HEK293 (cell line): Measurements from ENCODE around the gene MMP28.

Source experiments
- CTCF ChIP-seq: fragments of 450-650 bp; formaldehyde crosslinking; IDR thresholded peaks from 2 replicates; pipeline ENCODE4 v1.5.1; 2016; ENCODE audit warnings: missing biosample characterization, missing genetic modification characterization
- KLF16 ChIP-seq: fragments of 450-650 bp; formaldehyde crosslinking; IDR thresholded peaks from 2 replicates; pipeline ENCODE4 v1.5.1; 2017; ENCODE audit warnings: missing biosample characterization, missing genetic modification characterization
- KLF9 ChIP-seq: fragments of 450-650 bp; formaldehyde crosslinking; IDR thresholded peaks from 2 replicates; pipeline ENCODE4 v1.5.1; 2016; ENCODE audit warnings: missing biosample characterization, missing genetic modification characterization, low read depth
- PBX3 ChIP-seq: sonication (generic); formaldehyde crosslinking; IDR thresholded peaks from 2 replicates; pipeline ENCODE4 v1.8.1; 2022; ENCODE audit warnings: mild to moderate bottlenecking, moderate library complexity, missing genetic modification reagents
- SALL2 ChIP-seq: fragments of 450-650 bp; formaldehyde crosslinking; IDR thresholded peaks from 2 replicates; pipeline ENCODE4 v1.5.0; 2017; ENCODE audit warnings: missing biosample characterization, mild to moderate bottlenecking, missing genetic modification characterization, borderline replicate concordance
- YY1 ChIP-seq: fragments of 450-650 bp; formaldehyde crosslinking; IDR thresholded peaks from 2 replicates; pipeline ENCODE4 v1.5.1; 2018; ENCODE audit warnings: missing biosample characterization, missing genetic modification characterization
- ZBTB1 ChIP-seq: fragments of 450-650 bp; formaldehyde crosslinking; IDR thresholded peaks from 2 replicates; pipeline ENCODE4 v1.5.1; 2016; ENCODE audit warnings: missing biosample characterization, missing genetic modification characterization
- ZNF140 ChIP-seq: fragments of 450-650 bp; formaldehyde crosslinking; IDR thresholded peaks from 2 replicates; pipeline ENCODE4 v1.5.1; 2016; ENCODE audit warnings: missing biosample characterization, missing genetic modification characterization
- ZNF157 ChIP-seq: fragments of 450-650 bp; formaldehyde crosslinking; IDR thresholded peaks from 2 replicates; pipeline ENCODE4 v1.5.1; 2016; ENCODE audit warnings: missing biosample characterization, missing genetic modification characterization
- ZNF169 ChIP-seq: fragments of 450-650 bp; formaldehyde crosslinking; IDR thresholded peaks from 2 replicates; pipeline ENCODE4 v1.5.1; 2016; ENCODE audit warnings: missing biosample characterization, missing genetic modification characterization
- ZSCAN18 ChIP-seq: fragments of 450-650 bp; formaldehyde crosslinking; IDR thresholded peaks from 2 replicates; pipeline ENCODE4 v1.5.1; 2016; ENCODE audit warnings: missing biosample characterization, missing genetic modification characterization
- TF ChIP-seq, protein P1 (sequence below): fragments of 450-650 bp; formaldehyde crosslinking; IDR thresholded peaks from 2 replicates; pipeline ENCODE4 v1.5.1; 2016; ENCODE audit warnings: missing biosample characterization, missing genetic modification characterization

DNA sequence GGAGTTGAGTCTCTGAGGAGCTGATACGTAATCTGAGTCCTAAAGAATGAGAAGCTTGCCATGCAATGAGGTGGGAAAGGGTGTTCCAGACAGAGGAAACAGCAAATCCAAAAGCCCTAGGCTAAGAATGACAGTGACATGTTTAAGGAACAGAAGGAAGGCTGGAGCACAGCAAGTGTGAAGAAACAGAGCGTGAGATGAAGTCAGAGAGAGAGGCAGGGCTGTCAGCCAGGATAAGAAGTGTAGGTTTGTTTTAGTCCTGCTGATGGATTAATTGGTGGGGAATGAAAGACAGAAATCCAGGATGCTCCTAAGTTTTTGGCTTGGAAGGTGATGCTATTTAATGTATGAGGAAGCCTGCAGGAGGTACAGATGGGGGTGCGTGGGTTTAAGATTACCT is 14.5 kb downstream of the MMP28 start:
- TF ChIP-seq SALL2 (tag by site-specific recombination) (no peak), PBX3 (CRISPR knock-in tag) (no peak), CTCF (no peak), ZSCAN18 (no peak), ZNF169 (tag by site-specific recombination) (no peak), KLF16 (no peak), ZNF157 (no peak), ZNF140 (no peak), KLF9 (tag by site-specific recombination) (no peak), YY1 (no peak), ZBTB1 (tag by site-specific recombination) (no peak)
- TF ChIP-seq, protein P1, sequence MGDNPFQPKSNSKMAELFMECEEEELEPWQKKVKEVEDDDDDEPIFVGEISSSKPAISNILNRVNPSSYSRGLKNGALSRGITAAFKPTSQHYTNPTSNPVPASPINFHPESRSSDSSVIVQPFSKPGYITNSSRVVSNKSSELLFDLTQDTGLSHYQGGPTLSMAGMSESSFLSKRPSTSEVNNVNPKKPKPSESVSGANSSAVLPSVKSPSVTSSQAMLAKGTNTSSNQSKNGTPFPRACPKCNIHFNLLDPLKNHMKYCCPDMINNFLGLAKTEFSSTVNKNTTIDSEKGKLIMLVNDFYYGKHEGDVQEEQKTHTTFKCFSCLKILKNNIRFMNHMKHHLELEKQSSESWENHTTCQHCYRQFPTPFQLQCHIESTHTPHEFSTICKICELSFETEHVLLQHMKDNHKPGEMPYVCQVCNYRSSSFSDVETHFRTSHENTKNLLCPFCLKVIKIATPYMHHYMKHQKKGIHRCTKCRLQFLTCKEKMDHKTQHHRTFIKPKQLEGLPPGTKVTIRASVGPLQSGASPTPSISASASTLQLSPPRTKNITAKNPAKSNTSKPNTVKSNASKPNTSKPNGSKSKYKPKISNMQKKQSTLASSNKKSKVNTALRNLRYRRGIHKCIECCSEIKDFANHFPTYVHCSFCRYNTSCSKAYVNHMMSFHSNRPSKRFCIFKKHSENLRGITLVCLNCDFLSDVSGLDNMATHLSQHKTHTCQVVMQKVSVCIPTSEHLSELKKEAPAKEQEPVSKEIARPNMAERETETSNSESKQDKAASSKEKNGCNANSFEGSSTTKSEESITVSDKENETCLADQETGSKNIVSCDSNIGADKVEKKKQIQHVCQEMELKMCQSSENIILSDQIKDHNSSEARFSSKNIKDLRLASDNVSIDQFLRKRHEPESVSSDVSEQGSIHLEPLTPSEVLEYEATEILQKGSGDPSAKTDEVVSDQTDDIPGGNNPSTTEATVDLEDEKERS (tag by site-specific recombination), result no peak
